Aorta (tissue), 5 donors: Measurements from ENCODE around the gene KCNA3. TPM values are rescaled to one million over a fixed set of nuclear protein-coding genes. Genes with fewer than 3 reads are reported as not detected.
A peak's percentile ranks its signal among the peaks of the same experiment; 100 is the strongest.

ENCODE experiments used
- ATAC-seq: fragments of 200-7000 bp; cut with Tn5 transposase; one replicate; pipeline ENCODE4 v1.9.1; 2022; ENCODE audit warnings: moderate library complexity; ENCODE audit not compliant: low FRiP score
- DNase-seq, 2 donors: peaks; one replicate each; pipeline ENCODE4 v3.0.0-alpha.2; 2020
- H3K27ac ChIP-seq, 2 donors: one replicate each; pipeline ENCODE4 v1.5.1; 2013; ENCODE audit warnings: low read length in 2 of 2, mild to moderate bottlenecking in 2 of 2, moderate library complexity in 2 of 2, control low read depth in 1 of 2, inconsistent platforms in 1 of 2, low read depth in 1 of 2
- H3K27me3 ChIP-seq, 2 donors: one replicate each; pipeline ENCODE4 v1.6.1; 2013; ENCODE audit warnings: control low read depth in 1 of 2, low read length in 1 of 2, mild to moderate bottlenecking in 1 of 2, moderate library complexity in 1 of 2; ENCODE audit not compliant: insufficient read depth in 2 of 2, control insufficient read depth in 1 of 2
- H3K36me3 ChIP-seq, 2 donors: one replicate each; pipeline ENCODE4 v1.6.1; 2013; ENCODE audit warnings: control low read depth in 1 of 2, low read length in 1 of 2, mild to moderate bottlenecking in 1 of 2; ENCODE audit not compliant: insufficient read depth in 2 of 2, control insufficient read depth in 1 of 2
- H3K4me1 ChIP-seq, 2 donors: one replicate each; pipeline ENCODE4 v1.6.1; 2013; ENCODE audit warnings: low read length in 2 of 2, control low read depth in 1 of 2, mild to moderate bottlenecking in 1 of 2, moderate library complexity in 1 of 2; ENCODE audit not compliant: insufficient read depth in 2 of 2, control insufficient read depth in 1 of 2
- H3K4me3 ChIP-seq, 2 donors: one replicate each; pipeline ENCODE4 v1.5.1; 2013; ENCODE audit warnings: low read length in 2 of 2, control low read depth in 1 of 2, mild to moderate bottlenecking in 1 of 2
- H3K9me3 ChIP-seq: one replicate; pipeline ENCODE4 v1.6.1; 2013; ENCODE audit warnings: mild to moderate bottlenecking, low read length; ENCODE audit not compliant: control insufficient read depth
- WGBS, 2 donors: extraction: QIAGEN DNeasy Blood & Tissue Kit; methylation state at CpG; one replicate each; pipeline ENCODE4 v1.1.7; 2013; 5-methylcytosine and 5-hydroxymethylcytosine counted together
- intact Hi-C, 2 donors: fragments of 100-400 bp; cut with DNase I; formaldehyde crosslinking; loops; one replicate each; pipeline versions ENCODE4 v1.14.2 to v1.15.0; 2022
- polyA plus RNA-seq, 2 donors: library from polyadenylated mRNA; stranded (reverse); fragments of 200-250 nt; gene quantifications; one replicate each; pipeline ENCODE4 v1.2.3, GENCODE V29; 2013
- total RNA-seq, 2 donors: library from RNA; stranded (reverse); fragmentation: NEBNext Ultra II Directional; extraction: Animal tissue kit (Norgen Biotek cat#: 25700); gene quantifications; one replicate each; pipeline ENCODE4 v1.2.1, GENCODE V29; 2021
- donor health status: healthy with polysubstance abuse.
- donor health status: Bipolar disorder and iron deficiency.
- donor health status: DM: no; HTN: no; CAD: no.
- donor health status: DM: no; HTN: no; CAD: no.
- donor health status: DM: yes; HTN: yes; CAD: no.

The KCNA3 gene
- total and polyA plus RNA-seq, 4 donors: 0.97 to 2.4 TPM; not detected in 2

DNA sequence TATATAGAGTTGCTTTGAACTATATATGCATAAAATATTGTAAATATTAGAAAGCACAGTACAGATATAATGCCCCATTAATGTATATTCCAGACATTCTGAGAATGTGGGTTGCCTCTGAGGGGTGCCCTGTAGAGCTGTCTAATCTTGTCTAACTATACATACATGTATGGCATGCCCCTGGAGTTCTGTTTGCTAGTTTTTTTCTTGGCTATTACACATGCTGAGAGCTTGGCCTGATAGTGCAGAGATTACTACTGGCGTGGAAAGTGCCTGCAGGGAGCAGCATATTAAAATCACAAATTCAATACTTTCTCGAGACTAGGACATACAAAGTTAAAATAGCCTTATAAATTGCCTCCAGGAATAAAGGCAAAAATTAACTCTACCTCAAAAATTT is 24.1 kb downstream of the KCNA3 start:
- no peak for DNase-seq
- Histone ChIP-seq H3K27me3 (no peaks in the 10 kb centered on the region), H3K4me1 (no peaks in the 10 kb centered on the region), H3K27ac (no peak overlapping the region), H3K9me3 (no peaks in the 10 kb centered on the region), H3K4me3 (no peak overlapping the region), H3K36me3 (no peaks in the 10 kb centered on the region)
- no peak for ATAC-seq
- intact Hi-C loops: no loop called here
- 60 to 62% methylated on average over 2 of the region's 2 CpGs for WGBS, 2 donors

GRCh38 chr1:110648417-110648816 is 26.3 kb downstream of the KCNA3 start:
- no peak overlapping the region for H3K27ac ChIP-seq
- no peak for ATAC-seq
- H3K9me3 ChIP-seq: no peaks in the 10 kb centered on the region
- WGBS, 2 donors: 69 to 78% methylated on average over 2 of the region's 2 CpGs
- H3K27me3 ChIP-seq: no peaks in the 10 kb centered on the region
- no peak for DNase-seq
- H3K36me3 ChIP-seq: no peaks in the 10 kb centered on the region
- no peak overlapping the region for H3K4me3 ChIP-seq
- H3K4me1 ChIP-seq: no peaks in the 10 kb centered on the region
- intact Hi-C loops: no loop called here

DNA sequence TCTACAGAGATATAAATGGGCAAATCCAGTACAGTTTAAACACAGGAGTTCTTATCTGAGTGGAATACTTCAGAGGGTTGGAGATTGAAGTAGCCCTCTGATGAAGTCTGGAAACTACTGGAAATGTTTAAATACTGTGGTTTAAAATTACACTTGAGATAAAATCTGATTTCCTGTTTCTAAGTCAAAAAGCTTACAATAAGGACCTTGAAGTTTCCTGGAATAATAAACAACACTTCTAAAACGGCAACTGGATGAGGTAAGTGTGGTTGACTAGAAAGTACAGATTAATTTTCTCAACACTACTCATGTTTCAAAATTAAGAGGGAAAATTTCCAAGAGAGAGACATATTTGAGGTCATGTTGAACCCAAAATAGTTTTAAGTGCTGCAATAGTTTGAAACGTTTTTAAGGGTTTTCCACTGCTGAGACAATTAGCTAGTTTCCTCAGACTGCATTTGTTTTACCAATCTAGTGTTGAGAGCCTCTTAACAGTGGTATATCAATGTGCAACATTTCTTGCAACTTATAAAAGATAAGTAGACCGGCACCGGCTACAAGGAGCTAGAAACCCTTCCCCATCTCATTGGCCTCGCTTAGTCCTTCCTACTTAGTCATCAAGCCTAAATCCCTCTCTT is 27.4 kb downstream of the KCNA3 start:
- ATAC-seq: peak; percentile 52
- H3K4me1 ChIP-seq: no peaks in the 10 kb centered on the region
- WGBS, 2 donors: 23 to 26% methylated on average over 5 of the region's 5 CpGs
- no peaks in the 10 kb centered on the region for H3K9me3 ChIP-seq
- intact Hi-C loops: no loop called here
- no peak overlapping the region for H3K4me3 ChIP-seq
- no peak for DNase-seq
- H3K27ac ChIP-seq: no peak overlapping the region
- no peaks in the 10 kb centered on the region for H3K36me3 ChIP-seq
- no peaks in the 10 kb centered on the region for H3K27me3 ChIP-seq

DNA sequence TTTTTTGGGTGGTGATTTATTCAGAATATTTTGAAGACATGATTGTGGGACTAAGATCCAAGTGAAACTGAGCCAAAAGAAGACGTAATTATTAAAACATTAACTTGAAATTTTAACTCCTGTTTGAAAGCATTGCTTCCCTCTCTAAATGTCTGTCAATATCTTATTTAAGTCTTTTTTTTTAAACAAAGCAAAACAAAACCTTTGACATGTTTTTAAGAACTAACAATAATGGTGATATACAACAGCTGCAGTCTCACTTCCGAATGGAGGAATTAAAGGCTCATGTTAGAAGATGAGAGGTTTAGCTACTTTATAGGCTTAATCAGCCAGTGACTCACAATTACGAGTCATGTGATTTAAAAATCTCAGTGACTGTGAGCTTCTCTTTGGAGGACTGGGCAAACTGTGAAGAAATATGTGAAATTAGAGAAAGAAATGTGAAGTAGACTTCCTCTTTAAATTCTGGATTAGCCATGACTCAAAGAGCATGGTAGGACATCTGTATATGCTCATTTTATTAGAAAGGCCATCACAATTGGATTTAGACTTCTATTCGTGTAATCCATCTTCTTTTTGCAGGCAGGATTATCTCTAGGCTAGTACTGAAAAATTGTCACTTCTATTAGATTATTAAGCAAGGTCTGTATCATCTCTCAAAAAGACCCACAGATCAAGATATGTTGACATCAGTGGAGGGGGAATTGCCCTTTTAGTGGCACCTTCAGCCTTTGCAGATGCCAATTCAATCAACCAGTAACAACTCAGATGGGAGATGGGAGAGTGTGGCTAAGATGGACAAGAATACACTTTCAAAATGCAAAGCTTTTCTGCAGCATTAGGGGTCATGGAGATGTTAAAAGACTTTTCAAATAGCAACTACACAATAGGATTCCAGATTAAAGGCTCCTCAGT is 28.7 kb downstream of the KCNA3 start:
- no peaks in the 10 kb centered on the region for H3K9me3 ChIP-seq
- WGBS, 2 donors: 39 to 43% methylated on average over 4 of the region's 4 CpGs
- no peak overlapping the region for H3K27ac ChIP-seq
- ATAC-seq: no peak
- intact Hi-C loops: no loop called here
- DNase-seq: no peak
- no peaks in the 10 kb centered on the region for H3K36me3 ChIP-seq
- no peaks in the 10 kb centered on the region for H3K27me3 ChIP-seq
- no peaks in the 10 kb centered on the region for H3K4me1 ChIP-seq
- H3K4me3 ChIP-seq: no peak overlapping the region

DNA sequence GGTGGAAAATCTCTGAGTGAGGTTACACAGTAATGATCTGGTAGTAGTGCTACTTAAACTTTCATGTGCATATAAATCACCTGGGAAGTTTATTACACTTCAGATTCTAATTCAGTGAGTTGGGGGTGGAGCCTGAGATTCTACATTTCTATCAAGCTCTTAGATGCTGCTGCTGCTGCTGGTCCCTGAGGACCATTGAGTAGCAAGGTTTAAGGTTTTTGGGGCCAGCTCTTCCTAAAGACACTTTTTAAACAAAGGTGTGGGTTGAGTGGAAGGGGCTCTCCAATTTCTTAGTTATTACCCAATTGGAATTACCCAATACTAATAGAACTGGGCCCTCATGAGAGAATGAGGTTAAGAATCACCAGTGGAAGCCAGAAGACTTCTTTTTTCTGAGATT is 29.5 kb downstream of the KCNA3 start:
- H3K27me3 ChIP-seq: no peaks in the 10 kb centered on the region
- ATAC-seq (no peak), DNase-seq (no peak)
- H3K36me3 ChIP-seq: no peaks in the 10 kb centered on the region
- intact Hi-C loops: no loop called here
- no peaks in the 10 kb centered on the region for H3K9me3 ChIP-seq
- H3K4me3 ChIP-seq: no peak overlapping the region
- H3K27ac ChIP-seq: no peak overlapping the region
- H3K4me1 ChIP-seq: no peaks in the 10 kb centered on the region

DNA sequence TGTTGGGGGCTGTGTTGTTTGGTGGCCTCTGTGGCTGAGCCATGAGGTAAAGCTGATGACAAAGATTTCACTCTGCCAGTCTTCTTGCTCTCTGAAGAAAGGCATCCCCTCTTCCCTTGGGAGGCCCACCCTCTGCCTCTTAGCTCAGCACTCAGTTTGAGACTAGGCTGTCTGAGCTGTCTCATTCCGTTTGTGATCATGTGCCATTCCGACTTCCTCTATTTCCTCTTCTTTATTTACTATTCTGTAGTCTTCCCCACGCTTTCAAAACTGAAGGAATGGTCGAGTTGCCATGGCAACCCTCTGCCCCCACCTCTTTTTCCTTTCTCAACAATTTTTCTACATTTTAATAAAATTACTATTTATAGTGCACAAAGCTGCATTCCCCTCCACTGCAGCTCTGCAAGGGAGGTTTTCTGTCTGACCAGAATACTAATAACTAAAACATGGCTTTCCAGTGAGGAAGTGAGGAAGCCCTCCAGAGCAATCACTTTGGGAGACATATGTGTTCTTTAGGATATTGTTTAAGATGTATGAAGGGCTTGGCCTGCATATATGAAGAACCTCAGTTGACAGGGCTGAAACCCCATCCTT is 30.8 kb downstream of the KCNA3 start:
- no peak for DNase-seq
- Histone ChIP-seq H3K27me3 (no peaks in the 10 kb centered on the region), H3K9me3 (no peaks in the 10 kb centered on the region), H3K27ac (no peak overlapping the region), H3K4me1 (no peaks in the 10 kb centered on the region), H3K36me3 (no peaks in the 10 kb centered on the region), H3K4me3 (no peak overlapping the region)
- WGBS, 2 donors: 11 to 18% methylated on average over 4 of the region's 4 CpGs
- intact Hi-C loops: no loop called here
- no peak for ATAC-seq

- intact Hi-C loops: no loop called here
- Histone ChIP-seq H3K27me3 (no peaks in the 10 kb centered on the region), H3K4me3 (no peak overlapping the region), H3K36me3 (no peaks in the 10 kb centered on the region), H3K9me3 (no peaks in the 10 kb centered on the region), H3K4me1 (no peaks in the 10 kb centered on the region), H3K27ac (no peak overlapping the region)
- WGBS, 2 donors: 4 to 10% methylated on average over 2 of the region's 2 CpGs
- no peak for ATAC-seq
- no peak for DNase-seq
These were observed 34.9 kb downstream of the KCNA3 start for GRCh38 chr1:110639724-110640386.

GRCh38 chr1:110638556-110638955 is 36.2 kb downstream of the KCNA3 start:
- 92 to 93% methylated on average over 6 of the region's 6 CpGs for WGBS, 2 donors
- H3K4me3 ChIP-seq: no peak overlapping the region
- H3K36me3 ChIP-seq: no peaks in the 10 kb centered on the region
- H3K27me3 ChIP-seq: no peaks in the 10 kb centered on the region
- intact Hi-C loops: no loop called here
- DNase-seq (no peak), ATAC-seq (no peak)
- no peaks in the 10 kb centered on the region for H3K4me1 ChIP-seq
- H3K27ac ChIP-seq: no peak overlapping the region
- H3K9me3 ChIP-seq: no peaks in the 10 kb centered on the region
